Measurements from ENCODE around the gene KIF5A.

GRCh38 chr12:57563358-57563757, 13.5 kb downstream of the KIF5A start:
- TF ChIP-seq CTCF (conservative IDR thresholded peaks at IDR 0.05), result no peak
- TF ChIP-seq ZFX (IDR thresholded peaks at IDR 0.05), result no peak

Data from C4-2B (cell line).